T follicular helper cell (primary cell): ENCODE data around the gene VARS1.
"Not testable (repeated sequence)": the region's sequence is repeated elsewhere in the genome, so short reads cannot be mapped to it uniquely, and the experiment has no call there.

ENCODE experiments used
- DNase-seq: peaks from one replicate; pipeline ENCODE4 v3.0.0-alpha.2; 2020; ENCODE audit warnings: low read depth

Gene VARS1

DNA sequence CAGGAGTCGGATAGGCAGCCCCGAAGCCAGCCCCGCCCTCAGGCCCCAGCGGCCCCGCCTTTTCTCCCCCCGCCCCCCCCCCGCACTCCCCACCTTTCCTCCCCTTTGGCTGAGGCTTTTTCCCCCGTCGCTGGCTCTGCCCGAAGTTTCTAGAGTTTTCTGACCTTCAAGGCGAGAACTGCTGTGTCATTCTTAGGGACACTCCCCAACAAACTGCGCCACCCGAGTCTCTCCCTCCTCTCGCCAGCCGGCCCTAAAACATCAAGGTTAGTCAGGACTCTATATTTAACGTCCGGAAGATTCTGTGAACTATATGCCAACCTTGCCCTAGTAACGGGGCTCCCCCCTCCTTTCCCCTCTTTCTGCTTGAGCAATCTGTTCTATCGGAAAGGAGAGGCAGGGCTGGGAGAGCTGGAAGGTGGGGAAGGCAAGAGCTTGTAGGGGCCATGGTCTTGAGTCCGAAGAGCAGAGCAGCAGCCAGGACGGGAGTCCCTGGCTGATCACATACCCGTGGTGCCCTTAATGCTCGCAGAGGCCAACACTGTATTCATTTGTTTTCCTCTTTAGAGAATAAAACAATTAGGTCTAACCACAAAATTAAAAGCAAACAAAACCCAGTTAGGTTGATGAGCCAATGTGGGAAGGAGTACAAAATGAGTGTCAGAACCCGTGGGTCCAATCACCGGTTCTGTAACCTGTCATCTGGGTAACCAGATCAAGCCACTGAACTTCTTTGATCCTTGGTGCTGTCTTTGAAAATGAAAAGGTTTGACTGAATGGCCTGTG, 26.7 kb upstream of the VARS1 start:
- DNase-seq: peak; percentile 56

DNA sequence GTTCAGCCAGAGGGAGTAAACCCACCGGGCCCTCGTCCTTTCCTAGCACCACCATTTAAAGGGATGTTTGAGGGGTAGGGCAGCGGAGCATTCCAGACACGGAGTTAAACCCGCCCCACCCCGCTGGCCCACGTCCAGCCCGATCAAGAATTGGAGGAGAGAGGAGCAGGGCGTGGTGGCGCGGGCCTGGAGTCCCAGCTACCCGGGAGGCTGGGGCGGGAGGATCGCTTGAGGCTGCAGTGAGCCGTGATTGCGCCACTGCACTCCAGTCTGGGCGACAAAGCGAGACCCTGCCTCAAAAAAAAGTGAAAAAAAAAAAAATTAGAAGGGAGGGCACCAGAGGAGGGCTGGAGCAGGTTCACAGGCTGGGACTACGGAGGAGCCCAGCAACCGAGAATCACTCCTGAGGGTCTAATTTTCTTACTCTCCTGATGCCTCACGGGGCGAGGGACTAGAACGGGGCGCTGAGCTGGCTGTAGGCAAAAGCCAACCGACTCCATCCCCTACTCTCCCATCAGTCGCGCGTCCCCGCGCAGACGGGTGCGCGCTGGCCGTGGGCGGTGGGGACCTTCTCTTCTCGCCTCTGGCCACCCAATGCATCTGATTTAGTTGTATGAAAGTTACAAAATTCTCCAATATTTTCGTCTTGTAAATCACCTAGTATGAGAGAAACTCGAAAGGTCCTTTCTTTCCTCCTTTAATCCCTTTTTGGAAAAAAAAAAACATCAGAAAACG, 25.9 kb upstream of the VARS1 start:
- no peak for DNase-seq

DNA sequence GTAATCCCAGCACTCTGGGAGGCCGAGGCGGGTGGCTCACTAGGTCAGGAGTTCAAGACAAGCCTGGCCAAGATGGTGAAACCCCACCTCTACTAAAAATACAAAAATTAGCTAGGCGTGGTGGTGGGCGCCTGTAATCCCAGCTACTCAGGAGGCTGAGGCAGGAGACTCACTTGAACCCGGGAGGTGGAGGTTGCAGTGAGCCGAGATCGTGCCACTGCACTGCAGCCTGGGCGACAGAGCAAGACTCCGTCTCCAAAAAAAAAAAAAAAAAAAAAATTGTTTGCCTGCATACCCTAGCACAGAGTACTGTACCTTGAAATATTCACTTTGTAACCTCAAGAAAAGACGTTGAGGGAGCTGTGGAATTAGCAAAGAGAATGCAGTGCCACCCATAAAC, 24.8 kb upstream of the VARS1 start:
- DNase-seq: not testable (repeated sequence)

DNA sequence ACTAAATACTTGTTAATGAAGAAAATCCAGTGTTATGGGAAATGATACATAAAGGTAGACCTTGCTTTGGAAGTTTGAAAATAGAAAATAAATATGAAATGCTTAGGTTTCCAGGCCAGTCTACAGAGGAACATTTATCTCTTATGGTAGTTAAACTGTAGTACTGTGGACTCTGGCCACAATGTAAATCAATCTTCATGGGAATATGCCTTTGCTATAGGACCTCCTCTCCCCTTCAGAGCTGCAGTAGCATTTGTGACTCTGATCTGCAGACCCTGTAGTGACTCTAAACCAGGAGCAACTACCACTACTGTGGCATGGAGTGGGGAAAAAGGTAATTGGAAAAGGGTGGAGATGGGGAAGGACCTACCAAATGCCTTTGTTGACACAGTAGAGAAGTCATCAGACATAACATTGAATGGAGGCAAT, 24.3 kb upstream of the VARS1 start:
- no peak for DNase-seq

DNA sequence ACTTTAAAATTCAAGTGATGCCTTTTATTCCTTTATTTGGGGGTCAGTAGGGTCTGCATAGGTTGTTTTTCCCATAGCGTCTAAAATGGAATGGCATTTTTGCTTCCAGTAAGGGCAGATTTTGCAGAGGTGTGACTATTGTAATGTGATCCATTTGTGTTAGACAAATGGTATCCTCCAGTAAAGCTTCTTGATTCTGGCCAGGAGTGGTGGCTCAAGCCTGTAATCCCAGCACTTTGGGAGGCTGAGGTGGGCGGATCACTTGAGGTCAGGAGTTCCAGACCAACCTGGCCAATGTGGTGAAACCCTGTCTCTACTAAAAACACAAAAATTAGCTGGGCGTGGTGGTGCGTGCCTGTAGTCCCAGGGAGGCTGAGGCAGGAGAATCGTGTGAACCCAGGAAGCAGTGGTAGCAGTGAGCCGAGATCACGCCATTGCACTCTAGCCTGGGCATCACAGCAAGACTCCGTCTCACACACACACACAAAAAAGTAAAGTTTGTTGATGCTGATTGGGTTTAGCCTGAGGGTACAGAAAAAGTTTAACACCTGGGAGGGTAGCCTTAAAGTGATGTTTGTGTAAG, 22.5 kb upstream of the VARS1 start:
- not testable (repeated sequence) for DNase-seq

DNA sequence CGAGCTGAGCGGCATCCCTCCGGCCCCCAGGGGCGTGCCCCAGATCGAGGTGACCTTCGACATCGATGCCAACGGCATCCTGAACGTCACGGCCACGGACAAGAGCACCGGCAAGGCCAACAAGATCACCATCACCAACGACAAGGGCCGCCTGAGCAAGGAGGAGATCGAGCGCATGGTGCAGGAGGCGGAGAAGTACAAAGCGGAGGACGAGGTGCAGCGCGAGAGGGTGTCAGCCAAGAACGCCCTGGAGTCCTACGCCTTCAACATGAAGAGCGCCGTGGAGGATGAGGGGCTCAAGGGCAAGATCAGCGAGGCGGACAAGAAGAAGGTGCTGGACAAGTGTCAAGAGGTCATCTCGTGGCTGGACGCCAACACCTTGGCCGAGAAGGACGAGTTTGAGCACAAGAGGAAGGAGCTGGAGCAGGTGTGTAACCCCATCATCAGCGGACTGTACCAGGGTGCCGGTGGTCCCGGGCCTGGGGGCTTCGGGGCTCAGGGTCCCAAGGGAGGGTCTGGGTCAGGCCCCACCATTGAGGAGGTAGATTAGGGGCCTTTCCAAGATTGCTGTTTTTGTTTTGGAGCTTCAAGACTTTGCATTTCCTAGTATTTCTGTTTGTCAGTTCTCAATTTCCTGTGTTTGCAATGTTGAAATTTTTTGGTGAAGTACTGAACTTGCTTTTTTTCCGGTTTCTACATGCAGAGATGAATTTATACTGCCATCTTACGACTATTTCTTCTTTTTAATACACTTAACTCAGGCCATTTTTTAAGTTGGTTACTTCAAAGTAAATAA, 21.8 kb upstream of the VARS1 start:
- not testable (repeated sequence) for DNase-seq

DNA sequence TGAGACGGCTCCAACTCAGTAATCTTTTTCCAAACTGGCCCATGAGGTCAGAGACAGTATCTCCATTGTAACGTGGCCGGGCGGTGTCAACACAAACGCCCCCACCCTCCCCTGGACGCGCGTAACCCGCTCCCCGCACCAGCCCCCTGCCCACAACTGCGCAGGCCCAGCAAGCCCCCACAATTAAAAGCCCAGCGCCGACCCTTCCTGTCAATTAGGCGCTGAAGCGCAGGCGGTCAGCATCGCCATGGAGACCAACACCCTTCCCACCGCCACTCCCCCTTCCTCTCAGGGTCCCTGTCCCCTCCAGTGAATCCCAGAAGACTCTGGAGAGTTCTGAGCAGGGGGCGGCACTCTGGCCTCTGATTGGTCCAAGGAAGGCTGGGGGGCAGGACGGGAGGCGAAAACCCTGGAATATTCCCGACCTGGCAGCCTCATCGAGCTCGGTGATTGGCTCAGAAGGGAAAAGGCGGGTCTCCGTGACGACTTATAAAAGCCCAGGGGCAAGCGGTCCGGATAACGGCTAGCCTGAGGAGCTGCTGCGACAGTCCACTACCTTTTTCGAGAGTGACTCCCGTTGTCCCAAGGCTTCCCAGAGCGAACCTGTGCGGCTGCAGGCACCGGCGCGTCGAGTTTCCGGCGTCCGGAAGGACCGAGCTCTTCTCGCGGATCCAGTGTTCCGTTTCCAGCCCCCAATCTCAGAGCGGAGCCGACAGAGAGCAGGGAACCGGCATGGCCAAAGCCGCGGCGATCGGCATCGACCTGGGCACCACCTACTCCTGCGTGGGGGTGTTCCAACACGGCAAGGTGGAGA, 19.7 kb upstream of the VARS1 start, which contains the start of the genes HSPA1A and HSPA1L:
TSS of gene HSPA1A (plus strand) at position 519 of the 814 bp plus-strand sequence. CDS start at position 733, 214 bp downstream.
TSS of gene HSPA1L (minus strand) at position 259 of the 814 bp plus-strand sequence. CDS start 3,311 bp downstream, outside the sequence.
- DNase-seq: peak; percentile 27

DNA sequence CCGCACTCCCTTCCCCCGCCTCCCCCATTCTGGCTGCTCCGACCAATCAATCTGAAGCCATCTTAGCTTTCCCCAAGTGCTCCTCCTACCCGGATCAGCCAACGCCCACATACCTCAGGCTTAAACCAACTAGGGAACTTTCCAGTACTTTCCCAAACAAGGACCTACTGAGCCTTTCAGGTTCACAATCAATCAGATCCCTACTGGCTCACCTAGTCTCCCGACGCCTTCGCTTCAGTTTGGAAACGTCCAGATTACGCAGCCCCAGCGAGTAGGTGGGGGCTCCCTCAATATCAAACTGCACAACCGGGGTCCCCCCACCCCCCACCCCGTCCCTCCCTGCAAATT, 19.1 kb upstream of the VARS1 start:
- DNase-seq: peak; percentile 66

DNA sequence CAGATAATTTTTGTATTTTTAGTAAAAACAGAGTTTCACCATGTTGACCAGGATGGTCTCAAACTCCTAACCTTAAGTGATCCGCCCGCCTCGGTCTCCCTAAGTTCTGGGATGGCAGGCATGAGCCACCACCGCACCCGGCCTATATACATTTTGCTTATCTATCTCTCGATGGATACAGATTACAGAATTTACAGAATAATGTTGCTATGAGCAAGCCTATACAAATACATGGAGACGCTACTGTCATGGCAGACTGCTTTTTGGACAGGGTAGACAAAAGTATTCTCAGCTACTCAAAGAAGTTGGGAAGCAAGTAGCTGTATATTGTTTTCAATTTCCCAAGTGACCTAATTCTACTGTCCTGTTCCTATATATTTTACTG, 17.9 kb upstream of the VARS1 start:
- DNase-seq: no peak

DNA sequence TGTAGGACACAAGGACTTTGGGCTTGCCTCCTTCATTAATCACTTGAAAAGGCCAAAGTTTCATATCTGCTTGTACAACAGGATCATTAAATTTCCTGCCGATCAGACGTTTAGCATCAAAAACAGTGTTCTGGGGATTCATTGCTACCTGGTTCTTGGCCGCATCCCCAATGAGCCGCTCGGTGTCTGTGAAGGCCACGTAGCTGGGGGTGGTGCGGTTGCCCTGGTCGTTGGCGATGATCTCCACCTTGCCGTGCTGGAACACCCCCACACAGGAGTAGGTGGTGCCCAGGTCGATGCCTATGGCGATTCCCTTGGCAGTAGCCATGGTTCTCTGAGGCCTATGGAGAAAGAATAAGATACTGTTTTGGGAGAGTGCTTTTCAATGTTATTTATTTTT, 16.1 kb upstream of the VARS1 start:
- no peak for DNase-seq

DNA sequence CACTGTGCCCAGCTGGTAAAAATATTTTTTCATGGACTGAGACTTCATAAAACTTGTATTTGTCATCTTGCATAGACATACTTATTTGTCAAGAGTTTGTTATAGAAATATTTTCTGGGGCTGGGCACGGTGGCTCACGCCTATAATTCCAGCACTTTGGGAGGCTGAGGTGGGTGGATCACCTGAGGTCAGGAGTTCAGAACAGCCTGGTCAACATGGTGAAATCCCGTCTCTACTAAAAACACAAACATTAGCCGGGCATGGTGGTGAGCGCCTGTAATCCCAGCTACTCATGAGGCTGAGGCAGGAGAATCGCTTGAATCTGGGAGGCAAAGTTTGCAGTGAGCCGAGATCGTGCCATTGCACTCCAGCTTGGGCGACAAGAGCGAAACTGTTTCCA, 13.0 kb upstream of the VARS1 start:
- not testable (repeated sequence) for DNase-seq

DNA sequence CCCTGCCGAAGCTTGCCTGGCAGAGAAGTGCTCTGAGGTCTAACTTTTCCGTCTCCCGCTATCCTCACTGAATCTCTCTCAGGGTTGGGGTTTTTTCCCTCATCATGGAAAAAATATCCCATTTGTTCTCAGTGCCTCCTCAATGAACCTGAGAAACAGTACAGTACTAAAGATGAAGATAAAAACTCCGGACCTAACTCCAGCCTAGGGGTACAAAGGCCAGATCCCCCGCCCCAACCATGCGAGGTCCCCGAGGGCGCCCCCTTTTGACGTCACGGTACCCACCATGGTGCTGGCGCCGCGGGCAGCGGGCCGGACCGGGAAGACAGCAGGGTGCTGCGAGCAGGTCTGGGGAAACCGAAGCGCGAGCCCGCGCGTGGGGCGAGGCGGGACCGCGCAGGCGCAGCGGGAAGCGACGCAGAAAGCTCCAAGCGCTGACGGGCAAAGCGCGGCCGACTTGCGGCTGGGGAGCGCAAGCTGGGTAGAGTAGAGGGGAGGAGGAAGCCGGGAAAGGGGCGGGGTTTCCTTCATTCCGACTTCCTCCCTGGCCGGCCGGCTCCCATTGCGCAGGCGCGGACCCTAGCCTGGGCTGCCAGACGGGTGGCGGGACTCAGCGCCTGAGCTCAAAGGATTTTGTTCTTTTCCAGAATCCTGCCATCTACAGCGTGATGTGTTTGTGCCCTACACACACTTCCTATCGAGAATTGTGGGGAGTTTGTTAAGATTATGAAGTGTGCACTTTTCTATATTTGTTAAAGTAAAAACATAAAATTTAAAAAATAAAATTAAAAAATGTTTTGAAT, 11.1 kb upstream of the VARS1 start, which contains the start of gene LSM2:
TSS of gene LSM2 (minus strand) at position 497 of the 803 bp plus-strand sequence. CDS start at position 288, 209 bp downstream.
- peak; percentile 96 for DNase-seq

DNA sequence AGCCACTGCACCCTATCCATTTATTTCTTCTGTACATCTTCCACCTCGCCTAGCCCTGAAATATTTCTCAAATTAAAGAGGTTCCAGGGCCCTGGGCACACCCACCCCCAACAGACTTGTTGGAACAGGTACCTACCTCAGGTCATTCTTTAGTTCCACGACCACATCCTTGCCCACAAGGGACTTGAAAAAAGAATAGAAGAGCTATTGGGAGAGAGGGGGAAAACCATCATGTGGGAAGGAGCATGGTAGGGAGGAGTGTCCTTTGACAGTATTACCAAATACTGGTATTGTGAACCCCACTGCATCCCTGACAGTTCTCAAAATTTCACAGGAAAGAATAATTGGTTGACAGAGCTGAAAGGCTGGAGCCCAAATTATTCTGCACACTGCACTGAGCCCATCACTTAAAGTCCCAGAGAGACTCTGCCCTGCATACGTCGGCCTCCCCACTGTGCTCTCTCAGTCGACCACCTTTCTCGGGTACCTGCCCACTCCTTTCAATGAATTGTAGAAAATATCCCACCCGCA, 10.5 kb upstream of the VARS1 start:
- no peak for DNase-seq

DNA sequence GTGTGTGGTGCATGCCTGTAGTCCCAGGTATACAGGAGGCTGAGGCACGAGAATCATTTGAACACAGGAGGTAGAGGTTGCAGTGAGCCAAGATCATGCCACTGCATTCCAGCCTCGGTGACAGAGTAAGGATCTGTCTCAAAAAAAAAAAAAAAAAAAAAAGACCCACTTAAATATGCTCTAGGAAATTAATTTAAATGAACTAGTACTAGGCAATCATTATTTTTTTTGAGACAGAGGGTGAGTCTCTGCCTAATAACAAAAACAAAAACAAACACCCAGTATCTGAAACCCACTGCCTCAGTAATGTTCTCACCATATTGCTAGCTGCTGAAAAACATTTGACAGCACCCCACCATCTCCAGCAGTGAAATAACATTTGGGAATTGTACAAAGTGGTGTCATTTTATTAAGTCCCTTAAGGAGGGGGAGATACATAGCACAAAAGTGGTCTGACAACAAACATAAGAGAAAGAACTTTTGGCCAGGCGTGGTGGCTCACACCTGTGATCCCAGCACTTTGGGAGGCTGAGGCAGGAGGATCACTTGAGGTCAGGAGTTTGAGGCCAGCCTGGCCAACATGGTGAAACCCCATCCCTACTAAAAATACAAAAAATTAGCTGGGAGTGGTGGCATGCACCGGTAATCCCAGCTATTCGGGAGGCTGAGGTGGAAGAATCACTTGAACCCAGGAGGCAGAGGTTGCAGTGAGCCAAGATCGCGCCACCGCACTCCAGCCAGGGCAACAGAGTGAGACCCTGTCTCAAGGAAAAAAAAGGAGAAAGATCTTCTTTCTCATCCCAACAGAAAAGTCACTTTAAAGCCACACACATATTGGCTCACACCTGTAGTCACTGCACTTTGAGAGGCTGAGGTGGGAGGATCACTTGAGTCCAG, 5.7 kb upstream of the VARS1 start:
- not testable (repeated sequence) for DNase-seq

DNA sequence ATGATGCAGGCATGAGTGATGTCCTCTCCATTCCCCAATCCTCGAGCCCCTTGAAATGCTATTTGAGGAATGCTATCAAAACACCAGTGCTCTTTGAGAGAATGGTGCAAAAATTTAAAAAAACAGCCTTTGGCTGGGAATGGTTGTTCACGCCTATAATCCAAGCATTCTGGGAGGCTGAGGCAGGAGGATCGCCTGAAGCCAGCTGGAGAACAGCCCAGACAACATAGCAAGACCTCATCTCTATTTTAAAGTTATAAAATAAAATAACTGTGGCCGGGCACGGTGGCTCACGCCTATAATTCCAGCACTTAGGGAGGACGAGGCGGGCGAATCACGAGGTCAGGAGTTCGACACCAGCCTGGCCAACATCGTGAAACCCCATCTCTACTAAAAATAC, 4.2 kb upstream of the VARS1 start:
- no peak for DNase-seq

DNA sequence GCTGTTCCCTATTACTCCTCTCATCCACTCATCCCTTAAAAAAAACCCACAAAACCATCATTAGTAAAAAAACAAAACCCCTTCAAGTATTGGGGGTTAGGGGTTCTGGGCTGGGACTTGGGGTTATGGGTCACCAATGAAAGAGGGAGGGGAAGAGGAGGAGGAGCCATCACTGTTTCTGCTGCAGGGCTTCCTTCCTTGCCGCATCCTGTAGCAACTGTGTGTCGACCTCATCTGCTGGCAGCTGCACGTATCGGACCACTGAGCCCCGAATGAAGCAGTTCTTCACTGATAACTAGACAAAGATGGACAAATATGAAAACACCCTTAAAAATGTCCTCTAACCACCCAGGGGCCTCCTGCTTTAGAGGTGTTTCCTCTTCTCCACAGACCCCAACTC, 2.0 kb upstream of the VARS1 start:
- DNase-seq: no peak

DNA sequence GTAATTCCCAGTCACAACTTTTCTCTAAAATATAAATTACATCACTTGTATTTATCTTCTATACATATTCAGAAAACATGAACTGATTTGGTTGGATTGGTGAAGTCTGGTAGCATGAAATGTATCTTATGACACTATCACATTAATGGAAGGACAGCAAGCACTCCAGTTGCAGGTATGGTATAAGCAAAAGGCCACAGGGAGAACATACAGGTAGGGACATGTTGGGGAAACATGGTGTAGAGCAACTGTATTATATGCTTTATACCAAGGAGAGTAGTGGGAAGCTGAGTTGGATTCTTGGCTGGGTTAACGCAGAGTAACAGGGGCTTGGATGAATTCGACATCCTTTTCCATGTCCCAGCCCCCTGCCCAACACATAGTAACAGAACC, 1.4 kb upstream of the VARS1 start:
- DNase-seq: no peak

DNA sequence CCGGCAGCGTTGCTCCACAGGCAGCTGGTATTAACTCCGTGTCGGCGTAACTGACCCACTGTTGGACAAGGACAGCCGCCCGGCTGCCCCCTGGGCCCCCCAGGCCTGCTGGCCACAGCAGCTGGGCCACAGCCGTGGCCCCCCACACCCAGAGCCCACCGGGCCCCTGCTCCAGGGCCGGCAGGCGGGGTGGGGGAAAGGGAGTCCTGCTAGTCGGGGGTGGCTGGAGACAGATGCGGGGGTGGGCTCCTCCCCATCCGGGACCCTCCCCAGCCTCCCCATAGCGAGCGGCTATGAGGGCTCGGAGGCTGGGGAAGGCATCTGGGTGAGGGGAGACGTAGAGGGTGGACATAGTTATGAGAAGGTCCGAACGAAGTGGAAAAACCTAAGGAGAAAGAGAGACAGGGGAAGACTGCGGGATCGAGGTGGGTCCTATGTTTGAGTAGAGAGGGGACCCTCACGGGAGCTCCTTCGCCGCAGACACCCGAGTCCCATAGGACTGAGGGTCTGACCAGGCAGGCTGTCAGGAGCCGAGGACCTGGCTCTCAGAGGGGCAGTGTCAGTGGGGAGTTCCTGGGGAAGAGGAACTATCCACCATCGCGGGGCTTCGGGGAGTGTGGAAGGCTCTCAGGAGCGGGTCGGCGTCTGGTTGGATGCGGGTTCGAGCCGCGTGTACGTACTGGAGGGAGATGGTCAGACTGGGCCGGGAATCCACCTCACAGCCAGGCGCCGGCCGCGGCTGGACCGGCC, 511 bp downstream of the VARS1 start:
- DNase-seq: no peak
